GM18870 (cell line): ENCODE data around the gene FBXW12.

Experiments
- ATAC-seq: cut with Tn5 transposase; IDR thresholded peaks from one replicate; pipeline ENCODE4 v1.9.1; 2021; ENCODE audit warnings: moderate library complexity; ENCODE audit not compliant: unreplicated experiment

The FBXW12 gene

DNA sequence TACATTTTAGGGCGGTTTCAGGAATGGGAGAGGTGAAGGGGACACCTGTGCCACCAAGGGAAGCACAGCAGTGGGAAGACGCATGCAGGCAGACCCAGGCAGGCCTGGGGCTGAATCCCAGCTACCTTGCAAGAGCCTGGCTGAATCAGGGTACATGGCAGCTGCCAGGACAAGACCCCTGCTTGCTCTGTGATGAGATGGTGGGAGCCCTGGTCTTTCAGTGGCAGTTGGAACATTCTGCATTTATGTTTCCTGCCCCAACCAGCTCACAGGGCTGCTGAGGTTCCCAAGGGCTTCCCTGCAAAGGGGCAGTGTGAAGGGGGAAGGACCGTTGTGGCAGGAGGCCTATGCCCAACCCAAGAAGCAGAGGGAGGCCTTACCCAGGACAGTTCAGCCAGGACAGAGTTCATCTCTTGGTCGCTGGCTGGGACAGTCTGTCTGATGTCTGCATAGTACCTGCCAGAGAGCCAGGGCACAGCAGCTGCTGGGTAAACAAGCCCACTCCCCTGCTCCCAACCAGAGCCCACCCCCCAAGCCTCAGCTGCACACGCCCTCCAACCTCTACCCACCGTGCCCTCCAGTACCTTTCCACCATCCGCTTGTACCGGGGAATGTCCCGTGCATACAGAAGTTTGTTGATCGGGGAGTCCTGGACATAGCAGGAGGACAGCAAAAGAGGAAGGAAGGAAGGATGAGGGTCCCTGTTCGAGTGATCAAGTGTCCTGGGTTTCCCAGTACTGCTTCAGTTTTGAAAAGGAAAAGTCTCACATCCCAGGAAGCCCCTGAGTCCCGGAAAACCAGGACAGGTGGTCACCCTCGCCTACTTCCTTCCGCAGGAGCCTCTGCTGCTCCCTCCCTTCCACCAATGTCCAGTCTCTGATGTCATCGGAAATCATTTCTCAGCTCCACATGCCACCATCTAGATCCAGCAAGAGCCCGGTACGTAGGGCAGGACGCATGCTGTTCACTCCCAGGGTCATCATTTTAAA, 34.7 kb downstream of the FBXW12 start:
- no peak for ATAC-seq

DNA sequence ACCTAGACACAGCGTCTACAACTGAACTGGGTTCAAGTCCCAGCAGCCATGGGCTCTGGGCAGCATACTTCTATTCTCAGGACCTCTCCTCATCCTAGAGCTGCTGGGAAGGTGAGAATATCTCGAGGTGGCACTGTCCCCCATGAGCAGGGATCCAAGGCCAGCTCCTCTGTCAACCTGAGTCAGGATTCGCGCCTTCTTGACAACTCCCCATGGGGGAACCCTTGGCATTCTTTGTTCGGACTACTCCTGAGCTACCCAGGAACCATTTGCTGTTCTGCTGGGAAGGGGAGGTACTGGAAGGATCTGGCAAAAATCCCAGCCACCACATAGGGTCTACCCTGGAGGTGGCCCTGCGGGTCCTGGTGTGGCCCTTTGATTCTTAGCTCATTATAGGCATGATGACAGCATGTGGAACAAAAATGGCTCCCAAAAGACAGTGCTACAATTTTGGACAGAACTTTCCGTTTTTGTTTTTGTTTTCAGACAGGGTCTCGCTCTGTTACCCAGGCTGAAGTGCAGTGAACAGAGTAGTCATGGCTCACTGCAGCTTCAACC, 35.6 kb downstream of the FBXW12 start:
- ATAC-seq = no peak

DNA sequence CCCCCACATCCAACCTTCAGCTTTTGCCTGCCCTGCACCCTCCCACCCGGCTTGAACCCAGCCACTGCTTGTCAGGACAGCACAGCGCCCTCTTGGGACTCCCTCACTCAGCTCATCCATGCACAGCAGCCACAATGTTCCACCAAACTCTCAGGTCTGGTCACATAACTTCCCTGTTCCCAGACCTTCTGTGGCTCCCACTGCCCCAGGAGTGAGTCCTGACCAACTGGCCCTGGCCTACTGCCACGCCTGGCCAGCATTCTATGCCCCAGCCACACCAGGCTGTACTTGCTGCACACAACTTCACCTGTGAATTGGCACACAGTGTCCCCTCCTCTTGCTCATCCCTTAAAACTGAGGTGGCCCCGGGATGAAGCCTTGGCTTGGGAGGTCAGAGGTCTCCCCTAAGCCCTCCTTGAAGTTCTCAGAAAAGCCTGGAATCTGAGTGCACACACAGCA, 36.8 kb downstream of the FBXW12 start:
- ATAC-seq = no peak

DNA sequence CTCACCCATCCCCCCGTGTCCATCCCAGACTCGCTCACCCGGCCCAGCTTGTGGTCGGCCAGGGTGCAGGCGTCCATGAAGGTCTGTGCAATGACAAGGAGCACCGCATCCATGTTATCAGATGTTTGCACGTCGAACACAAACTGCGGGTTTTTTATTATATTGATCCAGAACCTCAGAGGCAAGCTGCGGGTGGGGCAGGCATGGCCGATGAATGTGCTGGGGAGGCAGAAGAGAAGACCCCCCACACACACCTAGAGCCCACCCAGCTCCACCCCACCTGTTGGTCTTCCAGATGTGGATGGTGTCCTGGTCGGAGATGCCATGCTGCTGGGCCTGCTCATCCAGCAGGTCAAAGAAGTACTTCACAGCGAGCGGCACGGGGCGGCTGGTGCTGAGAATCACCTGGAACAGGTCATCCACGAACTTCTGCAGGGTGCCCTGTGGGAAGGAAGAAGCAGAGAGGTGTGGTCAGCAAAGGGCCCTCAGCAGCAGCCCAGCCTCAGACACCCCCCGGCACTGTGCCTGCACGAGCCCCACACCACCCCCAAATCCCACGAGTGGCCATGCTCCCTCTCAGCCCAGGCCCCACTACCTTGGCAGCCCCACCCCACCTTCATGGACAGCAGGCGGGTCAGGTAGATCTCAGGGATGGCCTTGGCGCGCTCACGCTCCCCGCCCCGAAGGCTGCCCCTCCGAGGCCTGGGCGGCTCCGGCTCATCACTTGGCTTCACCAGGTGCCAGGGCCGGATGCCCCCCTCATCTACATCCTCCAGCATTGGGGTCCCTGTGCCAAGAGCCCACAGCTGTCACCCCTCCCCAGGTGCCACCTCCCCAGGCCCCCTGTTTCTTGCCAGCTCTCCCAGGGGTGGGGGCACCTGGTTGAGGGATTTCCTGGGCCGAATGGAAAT, 37.5 kb downstream of the FBXW12 start:
- ATAC-seq = no peak

DNA sequence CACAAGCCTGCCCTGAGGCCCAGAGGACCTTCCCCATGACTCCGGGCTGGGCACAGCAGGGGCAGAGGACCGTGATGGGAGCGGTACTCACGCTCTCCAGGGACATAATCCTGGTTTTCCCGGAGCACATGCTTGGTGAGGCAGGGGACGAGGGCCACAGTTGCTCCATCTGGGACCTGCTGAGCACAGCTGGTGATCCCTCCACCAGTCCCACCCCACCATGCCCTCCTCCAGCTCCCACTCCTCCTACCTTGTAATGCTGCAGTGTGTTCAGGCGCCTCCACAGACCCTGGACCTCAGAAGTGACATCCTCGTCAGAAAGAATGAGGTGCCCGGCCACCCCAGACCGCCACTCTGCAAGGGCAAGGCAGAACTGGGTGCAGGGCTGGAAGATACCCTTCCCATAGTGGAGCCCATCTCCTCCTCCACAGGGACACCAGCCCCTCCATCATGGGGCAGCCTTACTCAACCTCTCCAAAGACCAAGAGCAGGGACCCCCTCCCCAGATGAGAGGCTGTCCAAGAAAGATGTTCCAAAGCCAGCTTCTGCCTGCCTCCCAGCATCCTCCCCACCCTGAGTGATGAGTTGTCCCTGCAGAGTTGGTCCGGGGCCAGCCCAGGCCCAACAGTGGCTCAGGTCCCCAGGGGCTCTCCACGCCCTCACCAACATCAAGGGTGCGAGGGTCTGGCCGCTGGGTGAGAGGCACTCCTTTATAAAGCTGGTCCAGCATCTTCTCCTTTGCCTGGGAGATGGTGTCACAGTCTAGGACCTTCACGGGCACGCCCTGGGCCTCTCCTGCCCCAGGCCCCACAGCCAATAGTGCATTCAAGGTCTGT, 38.4 kb downstream of the FBXW12 start:
- ATAC-seq = no peak

DNA sequence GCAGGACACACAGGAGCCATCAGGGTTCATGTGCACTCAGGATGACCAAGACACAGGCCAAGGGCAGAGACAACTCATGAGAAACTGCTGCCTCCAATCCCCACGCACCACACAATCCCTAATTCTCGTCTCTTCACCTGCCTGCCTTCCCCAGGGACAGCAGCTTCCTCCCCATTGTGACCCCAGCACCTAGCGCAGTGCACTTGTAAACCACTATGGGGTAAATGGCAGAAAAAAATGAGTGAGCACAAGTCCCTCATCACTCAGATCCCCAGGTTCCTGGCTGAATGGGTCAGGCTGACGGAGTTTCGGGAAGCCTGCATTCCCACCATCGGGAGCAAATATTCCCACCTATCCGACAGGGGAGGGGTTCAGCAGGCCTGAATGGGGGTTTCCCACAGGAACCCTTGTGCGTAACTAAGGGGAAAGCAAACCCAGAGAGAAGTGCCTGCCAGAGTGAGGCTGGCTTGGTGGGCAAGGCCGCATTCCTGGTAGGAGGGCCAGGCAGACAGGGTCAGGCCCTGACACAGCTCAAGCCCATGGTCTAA, 39.1 kb downstream of the FBXW12 start:
- no peak for ATAC-seq

DNA sequence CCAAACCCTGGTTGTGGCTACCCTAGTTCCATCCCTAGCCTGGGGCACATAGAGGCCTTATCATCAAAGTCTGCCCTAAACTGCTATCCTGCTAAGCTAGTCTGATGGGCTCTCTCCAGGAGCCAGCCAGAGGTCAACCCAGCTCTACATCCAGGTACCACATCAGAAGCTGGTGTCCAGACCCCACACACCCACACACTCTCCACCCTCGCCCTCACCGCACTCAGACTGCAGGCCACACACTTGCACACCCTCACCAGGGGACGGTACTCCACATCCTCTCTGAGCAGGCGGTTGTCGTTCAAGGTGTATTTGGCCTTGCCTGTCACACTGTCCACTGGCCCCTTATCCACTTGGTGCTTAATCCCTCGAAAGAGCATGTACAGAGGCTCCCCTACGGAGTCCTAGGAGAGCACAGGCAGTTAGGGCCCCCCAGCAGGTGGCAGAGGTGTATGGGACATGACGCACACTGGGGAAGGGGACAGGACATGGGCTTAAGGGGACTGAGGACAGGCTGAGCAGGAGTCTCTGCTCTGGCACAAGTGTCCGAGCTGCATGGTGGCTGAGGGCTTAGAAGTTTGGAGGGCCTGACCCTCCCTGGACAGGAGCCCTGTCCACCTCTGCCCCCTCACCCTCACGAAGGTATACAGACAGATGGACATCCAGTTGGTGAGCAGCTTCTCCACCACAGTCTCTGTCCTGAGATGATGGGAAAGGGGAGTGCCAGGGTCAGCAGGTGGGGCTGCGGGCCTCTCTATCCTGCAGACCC, 39.8 kb downstream of the FBXW12 start:
- ATAC-seq = no peak

DNA sequence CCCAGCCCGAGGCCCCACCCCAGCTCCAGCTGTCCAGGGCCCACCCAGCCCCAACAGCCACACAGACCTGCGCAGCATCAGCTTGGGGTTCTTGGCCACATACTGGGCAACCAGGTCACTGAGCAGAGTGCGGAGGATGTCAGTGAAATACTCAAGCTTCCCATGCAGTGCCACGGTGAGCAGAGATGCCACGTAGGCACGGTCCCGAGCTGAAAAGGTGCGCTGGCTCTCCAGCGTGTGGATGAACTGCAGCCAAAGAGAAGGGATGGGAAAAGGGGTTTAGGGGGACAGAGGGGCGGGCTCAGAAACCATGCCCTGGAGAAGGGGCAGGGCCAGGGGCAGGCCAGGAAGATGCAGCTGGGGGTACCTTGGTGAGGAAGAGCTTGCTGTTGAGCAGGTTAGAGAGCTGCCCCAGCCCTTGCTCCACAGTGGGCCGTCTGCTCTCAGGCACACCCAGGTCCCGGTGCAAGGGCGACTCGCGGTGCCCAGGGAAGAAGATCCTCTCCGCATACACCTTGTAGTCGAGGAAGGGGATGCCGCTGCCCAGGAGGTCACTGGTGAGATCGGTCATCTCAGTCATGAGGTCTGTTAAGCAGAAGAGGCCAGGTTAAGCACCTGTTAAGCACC, 40.5 kb downstream of the FBXW12 start:
- no peak for ATAC-seq

DNA sequence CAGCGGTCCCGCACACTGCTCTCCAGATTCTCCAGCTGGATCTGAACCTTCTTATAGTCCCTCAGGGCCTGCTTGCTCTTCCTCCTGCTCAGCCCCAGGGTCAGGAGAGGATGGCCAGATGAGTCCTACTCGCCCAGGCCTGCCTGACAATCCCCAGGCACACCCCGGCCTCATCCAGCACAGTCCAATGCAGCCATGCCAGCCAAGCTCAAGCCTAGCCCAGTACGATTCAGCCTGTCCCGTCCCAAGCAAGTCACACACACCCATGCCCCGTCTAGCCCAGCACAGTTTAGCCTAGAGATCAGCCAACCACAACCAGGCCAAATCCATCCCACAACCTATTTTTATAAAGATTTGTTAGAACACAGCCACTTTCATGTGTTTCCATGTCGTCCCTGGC, 41.1 kb downstream of the FBXW12 start:
- ATAC-seq = no peak

DNA sequence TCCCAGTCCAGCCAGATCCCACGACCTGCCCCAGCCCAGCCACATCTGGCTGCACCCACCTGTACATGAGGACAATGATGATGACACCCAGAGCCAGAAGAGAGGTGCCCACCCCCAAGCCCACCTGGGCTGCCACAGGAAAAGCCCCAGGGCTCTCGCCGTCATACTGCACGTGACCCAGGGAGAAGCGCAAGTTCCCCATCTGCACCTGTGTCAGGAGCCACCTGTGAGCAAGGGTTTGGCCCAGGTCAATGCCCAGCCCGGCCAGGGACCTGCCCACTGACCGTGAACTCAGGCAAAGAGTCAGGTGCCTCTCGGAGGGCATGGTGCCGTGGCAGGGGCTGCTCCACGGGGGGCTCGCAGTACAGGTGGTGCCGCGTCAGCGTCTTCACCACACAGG, 41.6 kb downstream of the FBXW12 start:
- ATAC-seq = no peak

DNA sequence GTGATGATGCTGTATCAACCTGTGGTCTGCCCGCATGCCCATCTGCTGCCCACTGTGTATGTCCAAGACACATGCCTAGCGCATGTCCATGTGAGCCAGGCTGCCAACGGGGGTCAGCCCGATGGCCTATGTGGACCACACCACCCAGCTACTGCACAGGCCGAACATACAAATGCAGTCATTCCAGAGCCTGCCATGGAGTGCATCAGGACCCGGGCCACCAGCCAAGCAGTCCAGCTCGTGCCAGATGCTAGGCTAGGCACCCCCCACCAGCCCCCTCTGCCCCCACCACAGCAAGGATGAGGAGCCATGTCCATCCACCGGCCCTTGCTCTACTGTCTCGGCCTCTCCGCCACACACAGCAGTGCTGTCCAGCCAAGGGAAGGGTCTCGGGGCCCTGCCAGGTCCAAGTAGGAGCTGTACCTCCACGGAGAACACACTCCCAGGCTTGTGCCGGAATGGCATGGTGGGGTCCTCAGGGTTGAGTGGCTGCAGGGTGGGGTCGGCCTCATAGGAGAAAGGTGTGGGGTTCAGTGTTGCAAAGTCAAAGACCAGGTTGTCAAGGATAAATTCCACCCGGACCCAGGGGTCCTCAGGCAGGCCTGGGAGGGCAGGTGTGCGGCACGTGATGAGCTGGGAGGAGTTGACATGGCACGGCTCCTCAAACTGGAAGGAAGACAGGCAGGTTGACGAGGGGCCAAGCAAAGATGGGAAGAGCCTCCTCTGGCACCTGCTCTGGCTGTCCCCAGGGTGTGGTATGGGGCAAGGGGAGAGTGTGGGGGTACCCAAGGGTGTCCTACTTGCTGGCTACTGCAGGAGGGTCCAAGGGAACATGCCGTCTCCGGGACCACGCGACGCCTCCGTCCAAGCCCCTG, 42.6 kb downstream of the FBXW12 start:
- ATAC-seq = no peak

DNA sequence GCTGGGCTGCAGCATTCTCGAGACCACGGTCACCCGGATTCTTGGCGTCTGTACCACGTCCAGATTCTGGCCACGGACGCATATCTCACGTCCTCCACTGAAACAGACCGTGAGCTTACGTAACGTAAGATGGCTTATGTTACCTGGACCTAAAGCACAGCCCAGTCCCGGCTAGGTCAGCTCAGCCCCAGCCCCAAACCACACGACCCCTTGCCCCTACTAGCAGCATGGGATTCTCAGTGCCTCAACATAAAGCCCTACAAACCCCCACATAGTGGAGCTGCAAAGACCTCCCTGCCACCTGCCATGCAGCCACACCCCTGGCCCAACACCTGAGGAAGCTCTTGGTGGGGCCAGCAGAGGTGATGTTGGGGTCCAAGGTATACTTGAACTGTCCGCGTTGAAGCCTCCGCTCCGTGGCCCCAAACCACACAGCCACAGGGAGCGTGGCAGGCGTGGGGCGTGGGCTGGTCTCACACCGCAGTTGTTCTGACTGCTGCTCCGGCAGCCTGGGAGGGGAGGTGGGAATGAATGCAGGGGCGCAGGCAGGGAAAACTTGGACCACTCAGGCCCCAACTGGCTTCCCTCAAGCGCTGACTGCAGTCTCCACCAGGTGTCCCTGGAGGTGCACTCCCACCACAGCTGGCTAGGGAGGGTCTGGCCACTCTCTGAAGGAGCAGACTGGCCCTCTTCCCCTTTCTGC, 43.4 kb downstream of the FBXW12 start:
- no peak for ATAC-seq

DNA sequence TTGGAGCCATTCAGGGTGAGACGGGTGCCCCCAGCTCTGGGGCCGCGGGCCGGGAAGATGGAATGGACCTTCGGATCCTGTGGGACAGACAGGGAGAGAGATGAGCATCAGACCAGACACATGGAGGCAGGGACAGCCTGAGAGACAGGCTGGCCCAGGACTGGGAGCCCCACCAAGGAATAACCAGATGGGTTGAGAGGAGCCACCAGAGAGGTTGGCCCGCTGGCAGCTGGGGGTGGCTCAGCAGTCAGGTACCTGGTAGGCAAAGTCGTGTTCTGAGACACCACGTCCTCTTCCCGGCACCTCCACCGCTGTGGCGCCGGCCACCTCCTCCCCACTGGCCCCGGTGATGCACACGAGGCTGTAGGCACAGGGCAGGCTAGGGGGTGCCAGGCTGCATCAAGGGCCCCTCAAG, 44.1 kb downstream of the FBXW12 start:
- no peak for ATAC-seq

DNA sequence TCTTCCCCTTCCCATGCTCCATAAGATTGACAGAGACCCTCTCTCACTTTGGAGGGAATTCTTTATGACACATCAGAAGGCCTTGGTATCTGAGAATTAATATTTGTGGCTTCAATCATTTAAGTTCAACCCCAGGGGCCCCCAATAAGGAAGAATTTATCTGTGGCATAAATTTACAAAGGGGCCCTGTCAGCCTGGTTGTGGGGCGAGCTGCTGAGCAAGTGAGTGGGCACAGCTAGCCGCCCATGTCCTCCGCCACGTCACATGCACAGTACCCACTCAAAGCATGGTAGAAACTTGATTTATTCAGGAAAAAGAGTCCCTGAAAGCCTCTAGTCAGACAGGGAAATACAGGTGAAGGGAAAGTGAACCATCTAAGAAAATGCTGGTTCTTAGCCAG, 44.5 kb downstream of the FBXW12 start:
- ATAC-seq = no peak

DNA sequence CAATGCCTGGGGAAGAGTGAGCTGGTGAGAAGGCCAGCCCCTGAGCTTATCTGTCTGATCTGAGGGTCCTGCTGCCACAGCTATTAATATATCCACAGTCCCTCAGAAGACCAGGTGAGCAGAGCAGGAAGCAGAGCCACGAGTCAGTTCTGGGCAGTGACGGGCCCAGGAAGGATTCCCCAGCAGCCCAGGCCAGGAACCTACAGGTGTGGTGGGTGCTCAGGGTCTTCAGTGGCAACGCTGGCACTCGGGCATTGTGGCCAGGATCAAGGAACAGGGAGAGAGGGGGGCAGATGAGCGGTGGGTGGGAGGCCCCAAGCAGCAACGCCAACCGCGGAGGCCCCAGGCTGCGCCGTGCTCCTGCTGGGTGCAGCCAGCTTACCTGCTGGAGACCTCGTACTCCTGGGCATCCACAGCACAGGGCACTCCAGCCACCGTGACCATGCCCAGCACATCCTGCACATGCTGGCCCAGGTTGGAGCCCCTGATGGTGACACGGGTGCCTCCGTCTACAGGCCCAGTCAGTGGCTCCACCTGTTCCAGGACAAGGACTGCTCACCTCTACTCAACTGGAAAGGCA, 45.6 kb downstream of the FBXW12 start:
- ATAC-seq = no peak

DNA sequence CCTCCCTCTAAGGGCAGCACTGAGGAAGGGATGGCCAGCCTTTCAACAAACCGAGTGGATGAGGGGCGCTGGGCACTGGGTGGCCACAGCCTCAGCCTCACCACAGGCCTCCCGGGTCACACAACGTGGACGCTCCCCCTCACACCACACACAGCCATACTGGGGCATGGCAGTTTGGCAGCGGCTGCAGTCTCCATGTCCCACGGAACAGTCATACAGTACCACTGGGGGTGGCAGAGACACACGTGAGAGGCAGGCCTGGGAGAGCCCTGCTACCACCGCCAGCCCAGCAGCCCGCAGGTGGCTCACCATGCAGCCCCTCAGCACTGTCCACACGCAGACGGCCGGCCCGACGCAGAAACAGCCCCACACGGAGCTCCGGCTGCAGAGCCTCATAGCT, 46.1 kb downstream of the FBXW12 start:
- no peak for ATAC-seq

DNA sequence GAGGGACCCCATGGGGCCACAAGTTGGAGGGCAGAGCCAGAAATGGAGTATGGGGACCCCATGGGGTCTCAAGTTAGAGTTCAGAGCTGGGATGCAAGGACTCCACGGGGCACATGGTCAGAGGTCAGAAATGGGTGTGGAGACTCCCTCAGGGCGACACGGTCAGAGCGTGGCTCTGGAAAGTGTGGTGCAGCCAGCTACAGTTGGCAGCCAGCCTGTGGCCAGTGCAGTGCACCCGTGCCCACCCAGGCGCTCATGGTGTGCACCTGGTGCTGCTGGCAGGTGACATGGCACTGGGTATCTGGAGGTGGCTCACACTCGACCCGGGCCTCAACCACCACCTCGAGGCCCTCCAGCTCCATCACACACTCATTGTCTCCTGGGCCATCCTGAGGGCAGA, 46.6 kb downstream of the FBXW12 start:
- no peak for ATAC-seq
